RWPE2 (cell line): ENCODE results near the gene COG4.

Experiments used
- ATAC-seq: fragments of 200-7000 bp; cut with Tn5 transposase; 3 replicates; pipeline ENCODE4 v1.9.1; 2021; ENCODE audit warnings: low read depth
- DNase-seq: peaks from one replicate; pipeline ENCODE4 v3.0.0-alpha.2; 2020; ENCODE audit warnings: low spot score
- H3K27ac ChIP-seq: fragments of 450-650 bp; 2 replicates; pipeline ENCODE4 v1.5.1; 2017; ENCODE audit warnings: mild to moderate bottlenecking; ENCODE audit not compliant: poor library complexity, severe bottlenecking
- H3K27me3 ChIP-seq: fragments of 250-450 bp; sonication (Bioruptor Pico); 2 replicates; pipeline ENCODE4 v1.5.1; 2021; ENCODE audit warnings: mild to moderate bottlenecking, moderate library complexity; ENCODE audit not compliant: insufficient read depth, poor library complexity, severe bottlenecking
- H3K36me3 ChIP-seq: fragments of 250-450 bp; sonication (Bioruptor Pico); 2 replicates; pipeline ENCODE4 v1.5.1; 2020; ENCODE audit warnings: low read depth, mild to moderate bottlenecking, moderate library complexity
- H3K4me1 ChIP-seq: fragments of 250-450 bp; sonication (Bioruptor Pico); 2 replicates; pipeline ENCODE4 v1.5.1; 2021; ENCODE audit warnings: mild to moderate bottlenecking, moderate library complexity; ENCODE audit not compliant: insufficient read depth, poor library complexity, severe bottlenecking
- H3K4me3 ChIP-seq: fragments of 250-450 bp; sonication (Bioruptor Pico); 2 replicates; pipeline ENCODE4 v1.5.1; 2021; ENCODE audit warnings: mild to moderate bottlenecking, moderate library complexity; ENCODE audit not compliant: severe bottlenecking
- H3K9me3 ChIP-seq: fragments of 250-450 bp; sonication (Bioruptor Pico); 2 replicates; pipeline ENCODE4 v1.5.1; 2021; ENCODE audit warnings: mild to moderate bottlenecking, moderate library complexity; ENCODE audit not compliant: severe bottlenecking
- TF ChIP-seq, protein P1 (sequence below): fragments of 450-650 bp; IDR thresholded peaks from one replicate; pipeline ENCODE4 v1.5.1; 2017; ENCODE audit warnings: mild to moderate bottlenecking, moderate library complexity; ENCODE audit not compliant: poor library complexity, severe bottlenecking

The COG4 gene

DNA sequence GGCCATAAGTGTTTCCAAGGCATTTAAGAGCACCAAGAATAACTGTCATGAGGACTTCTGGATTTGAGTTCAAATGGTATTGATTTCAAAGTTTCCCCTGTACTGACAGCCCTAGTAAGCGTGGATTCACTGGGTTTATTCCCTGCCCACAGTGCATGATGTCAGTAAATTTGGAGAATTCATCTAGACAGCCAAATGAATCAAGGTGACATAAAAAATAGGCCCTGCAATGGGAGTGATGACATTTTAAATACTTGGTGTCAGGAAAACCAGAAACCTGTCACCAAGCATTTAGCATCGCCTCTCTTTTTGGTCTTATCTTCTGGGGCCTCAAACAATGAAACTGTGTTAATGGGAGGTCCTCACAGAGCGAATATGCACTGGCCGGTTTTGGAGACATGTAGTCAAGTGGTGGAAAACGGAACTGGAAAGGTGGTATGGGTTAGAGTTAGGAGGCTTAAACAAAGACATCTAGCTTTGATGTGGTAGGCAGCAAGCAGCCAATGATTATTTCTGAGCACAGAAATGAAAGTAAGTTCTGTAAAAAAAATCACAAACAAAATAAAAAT, 29.1 kb downstream of the COG4 start:
- ATAC-seq: no peak
- H3K36me3 ChIP-seq: peaks cover 84% of the 10 kb centered on the region
- no peak overlapping the region for H3K27ac ChIP-seq
- H3K4me1 ChIP-seq: no peaks in the 10 kb centered on the region
- no peak for DNase-seq
- TF ChIP-seq, protein P1, sequence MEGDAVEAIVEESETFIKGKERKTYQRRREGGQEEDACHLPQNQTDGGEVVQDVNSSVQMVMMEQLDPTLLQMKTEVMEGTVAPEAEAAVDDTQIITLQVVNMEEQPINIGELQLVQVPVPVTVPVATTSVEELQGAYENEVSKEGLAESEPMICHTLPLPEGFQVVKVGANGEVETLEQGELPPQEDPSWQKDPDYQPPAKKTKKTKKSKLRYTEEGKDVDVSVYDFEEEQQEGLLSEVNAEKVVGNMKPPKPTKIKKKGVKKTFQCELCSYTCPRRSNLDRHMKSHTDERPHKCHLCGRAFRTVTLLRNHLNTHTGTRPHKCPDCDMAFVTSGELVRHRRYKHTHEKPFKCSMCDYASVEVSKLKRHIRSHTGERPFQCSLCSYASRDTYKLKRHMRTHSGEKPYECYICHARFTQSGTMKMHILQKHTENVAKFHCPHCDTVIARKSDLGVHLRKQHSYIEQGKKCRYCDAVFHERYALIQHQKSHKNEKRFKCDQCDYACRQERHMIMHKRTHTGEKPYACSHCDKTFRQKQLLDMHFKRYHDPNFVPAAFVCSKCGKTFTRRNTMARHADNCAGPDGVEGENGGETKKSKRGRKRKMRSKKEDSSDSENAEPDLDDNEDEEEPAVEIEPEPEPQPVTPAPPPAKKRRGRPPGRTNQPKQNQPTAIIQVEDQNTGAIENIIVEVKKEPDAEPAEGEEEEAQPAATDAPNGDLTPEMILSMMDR: no peak
- no peaks in the 10 kb centered on the region for H3K9me3 ChIP-seq
- H3K27me3 ChIP-seq: no peaks in the 10 kb centered on the region
- H3K4me3 ChIP-seq: no peak overlapping the region

DNA sequence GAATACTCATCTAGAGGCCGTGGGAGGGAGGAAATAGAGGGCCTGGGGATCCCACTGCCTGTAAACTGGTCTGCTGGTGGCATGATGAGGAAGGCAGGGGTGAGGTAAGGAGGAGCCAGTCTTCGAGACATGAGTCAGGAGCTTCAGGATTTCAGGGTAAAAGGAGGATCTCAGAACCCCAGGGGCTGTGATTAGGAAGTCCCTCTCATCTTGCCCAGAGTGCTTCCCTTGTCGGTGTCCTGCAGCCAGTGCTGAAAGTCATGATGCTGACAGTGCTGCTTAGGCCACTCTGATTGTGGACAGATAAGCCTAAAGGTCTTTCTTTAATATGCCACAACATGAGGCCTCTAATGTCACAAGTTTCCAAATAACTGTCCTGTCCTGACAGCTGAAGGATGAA, 29.6 kb downstream of the COG4 start:
- ATAC-seq: no peak

DNA sequence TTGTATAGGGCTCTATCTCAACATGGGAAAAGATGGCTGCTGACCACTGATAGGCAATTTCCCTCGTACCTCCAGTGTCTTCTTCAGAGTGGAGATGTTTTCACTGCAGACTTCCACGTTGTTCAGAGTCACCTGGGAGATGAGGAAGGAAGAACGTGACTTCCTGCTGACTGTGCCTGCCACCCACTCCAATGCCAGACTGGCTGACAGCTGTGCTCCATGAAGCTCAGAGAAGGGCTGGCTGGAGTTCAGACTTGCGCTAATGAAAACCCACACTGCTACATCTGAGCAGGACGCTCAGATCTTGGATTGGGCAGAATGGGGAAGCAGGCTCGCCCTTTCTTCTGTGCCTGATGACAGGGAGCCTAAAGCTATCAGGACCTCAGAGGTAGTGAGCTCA, 33.1 kb downstream of the COG4 start:
- DNase-seq (no peak), ATAC-seq (no peak)
- no peaks in the 10 kb centered on the region for H3K9me3 ChIP-seq
- H3K27me3 ChIP-seq: no peaks in the 10 kb centered on the region
- H3K27ac ChIP-seq: no peak overlapping the region
- no peaks in the 10 kb centered on the region for H3K4me1 ChIP-seq
- no peak overlapping the region for H3K4me3 ChIP-seq
- TF ChIP-seq, protein P1: no peak
- peaks cover 58% of the 10 kb centered on the region for H3K36me3 ChIP-seq

More for the DNA sequence above, 29.6 kb downstream of the COG4 start:
- Histone ChIP-seq H3K27ac (no peak overlapping the region), H3K27me3 (no peaks in the 10 kb centered on the region), H3K4me1 (no peaks in the 10 kb centered on the region), H3K36me3 (peaks cover 81% of the 10 kb centered on the region), H3K9me3 (no peaks in the 10 kb centered on the region), H3K4me3 (no peak overlapping the region)
- TF ChIP-seq, protein P1: no peak
- DNase-seq: no peak

DNA sequence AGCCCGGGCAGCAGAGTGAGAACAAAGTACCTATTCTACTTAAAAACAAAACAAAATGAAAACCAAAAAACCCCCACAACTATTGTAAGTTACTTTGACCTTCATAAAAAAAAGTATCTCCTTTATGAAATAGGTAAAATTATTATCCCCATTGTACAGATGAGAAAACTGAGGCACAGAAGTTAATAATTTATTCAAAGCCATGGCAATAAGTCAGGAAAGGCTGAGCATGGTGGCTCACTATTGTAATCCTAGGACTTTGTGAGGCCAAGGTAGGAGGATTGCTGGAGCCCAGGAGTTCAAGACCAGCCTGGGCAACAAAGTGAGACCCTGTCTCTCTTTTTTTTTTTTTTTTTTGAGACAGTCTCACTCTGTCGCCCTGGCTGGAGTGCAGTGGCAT, 38.5 kb downstream of the COG4 start:
- peaks cover 62% of the 10 kb centered on the region for H3K36me3 ChIP-seq

DNA sequence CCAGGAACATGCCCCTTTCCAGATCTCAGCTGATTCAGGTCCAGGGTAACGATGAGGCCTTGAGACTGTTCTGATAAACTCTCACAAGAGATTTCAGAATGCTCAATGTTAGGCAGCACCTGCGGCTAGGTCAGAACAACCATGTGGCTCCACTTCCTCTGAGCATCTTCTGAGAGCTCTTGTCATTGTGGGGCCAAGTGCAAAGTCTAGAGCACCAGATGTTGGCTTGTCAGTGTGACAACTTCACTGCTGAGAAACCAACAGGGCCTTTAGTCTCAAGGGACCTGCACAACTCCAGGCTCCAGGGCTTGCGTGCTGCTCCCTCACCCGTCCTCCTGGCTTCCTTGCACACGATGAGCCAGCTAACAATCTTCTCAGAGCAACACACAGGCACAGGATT, 39.9 kb downstream of the COG4 start:
- H3K27me3 ChIP-seq: no peaks in the 10 kb centered on the region
- no peak overlapping the region for H3K27ac ChIP-seq
- no peaks in the 10 kb centered on the region for H3K9me3 ChIP-seq
- DNase-seq: no peak
- TF ChIP-seq, protein P1: no peak
- peaks cover 61% of the 10 kb centered on the region for H3K36me3 ChIP-seq
- ATAC-seq: no peak
- H3K4me3 ChIP-seq: no peak overlapping the region
- H3K4me1 ChIP-seq: no peaks in the 10 kb centered on the region

More for the DNA sequence above, 38.5 kb downstream of the COG4 start:
- TF ChIP-seq, protein P1: no peak
- no peaks in the 10 kb centered on the region for H3K9me3 ChIP-seq
- no peak overlapping the region for H3K4me3 ChIP-seq
- H3K27me3 ChIP-seq: no peaks in the 10 kb centered on the region
- no peak overlapping the region for H3K27ac ChIP-seq
- H3K4me1 ChIP-seq: no peaks in the 10 kb centered on the region
- no peak for DNase-seq
- ATAC-seq: no peak
